Activated CD4-positive, CD25-positive, alpha-beta regulatory T cell treated with anti-CD3 and anti-CD28 coated beads, Interleukin-2, amount 50 U/mL, for 24 hours (primary cell): ENCODE results near the gene NFS1.

Experiments used
- ATAC-seq, 2 donors: fragments of 150-1000 bp; cut with Tn5 transposase; one replicate each; pipeline ENCODE4 v1.10.0; 2021; ENCODE audit warnings: mild to moderate bottlenecking in 1 of 2, moderate library complexity in 1 of 2

Gene NFS1

GRCh38 chr20:35636095-35636494 lies 63.1 kb downstream of the NFS1 start:
- no peak for ATAC-seq

DNA sequence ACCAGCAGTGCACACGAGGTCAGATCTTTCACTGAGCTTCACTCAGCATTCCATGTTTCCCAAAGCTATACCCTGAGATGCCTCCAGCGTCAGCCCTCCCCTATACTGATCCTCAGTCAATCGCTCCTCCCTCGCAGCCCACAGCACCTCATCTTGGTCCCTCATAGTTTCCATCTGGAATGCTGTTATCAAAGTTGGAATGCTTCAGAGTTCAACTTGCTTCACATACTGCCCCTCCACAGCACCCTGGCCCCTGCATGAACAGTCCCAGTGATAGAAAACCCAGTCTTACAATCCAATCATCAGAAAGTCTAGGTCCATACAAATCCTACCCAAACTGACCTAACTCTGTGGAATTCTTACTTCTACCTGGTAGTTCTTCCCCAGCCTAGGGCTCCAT lies 63.5 kb downstream of the NFS1 start:
- ATAC-seq: no peak

DNA sequence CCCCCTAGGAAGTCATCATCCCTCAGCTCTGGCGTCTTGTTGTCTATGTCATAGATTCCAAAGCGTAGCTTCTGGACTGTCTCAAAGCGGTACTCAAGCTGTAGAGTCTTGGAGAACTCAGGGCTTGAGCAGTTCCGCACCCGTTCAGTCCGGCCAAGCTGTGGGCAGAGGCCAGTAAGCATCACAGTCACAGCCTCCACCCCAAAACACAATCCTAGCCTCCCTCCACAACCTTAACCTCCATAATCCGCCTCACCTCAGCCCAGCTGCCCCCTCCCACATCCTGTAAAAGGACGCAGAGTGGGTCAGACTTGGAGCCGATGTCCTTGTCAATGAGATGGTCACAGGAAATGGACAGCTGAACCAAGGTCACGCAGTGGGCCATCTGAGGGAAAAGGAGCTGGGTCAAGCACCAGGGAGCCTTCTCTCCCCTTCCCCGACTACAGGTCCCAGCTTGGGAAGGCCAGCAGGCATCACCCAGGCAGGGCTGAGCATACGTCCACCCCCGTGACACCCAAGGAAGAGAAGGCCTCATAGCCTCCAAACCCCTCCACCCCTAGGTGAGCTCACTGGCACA lies 66.5 kb downstream of the NFS1 start:
- ATAC-seq: no peak

DNA sequence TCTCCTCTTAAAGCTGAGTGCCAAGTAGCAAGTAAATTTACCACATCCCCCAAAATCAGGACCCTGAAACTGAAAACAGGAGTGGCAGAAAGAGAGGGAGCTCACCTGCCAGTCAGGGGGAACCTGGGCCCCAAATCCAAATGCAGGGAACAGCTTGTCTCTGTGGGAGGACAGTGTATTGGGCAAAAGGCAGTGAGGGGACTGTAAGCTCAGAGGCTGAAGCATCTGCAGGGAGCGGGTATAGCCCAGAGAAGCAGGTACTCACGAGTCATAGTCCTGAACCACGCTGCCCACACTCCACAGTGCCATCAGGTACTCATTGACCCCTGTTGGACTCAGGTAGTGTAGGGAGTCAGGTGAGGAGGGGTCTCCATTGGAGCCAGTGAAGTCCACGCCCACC lies 68.5 kb downstream of the NFS1 start:
- ATAC-seq: no peak

- no peak for ATAC-seq
Measured at GRCh38 chr20:35629427-35630145, 69.6 kb downstream of the NFS1 start.

GRCh38 chr20:35627121-35627520 lies 72.0 kb downstream of the NFS1 start:
- no peak for ATAC-seq

- no peak for ATAC-seq
Measured at GRCh38 chr20:35626386-35627001, 72.7 kb downstream of the NFS1 start.

DNA sequence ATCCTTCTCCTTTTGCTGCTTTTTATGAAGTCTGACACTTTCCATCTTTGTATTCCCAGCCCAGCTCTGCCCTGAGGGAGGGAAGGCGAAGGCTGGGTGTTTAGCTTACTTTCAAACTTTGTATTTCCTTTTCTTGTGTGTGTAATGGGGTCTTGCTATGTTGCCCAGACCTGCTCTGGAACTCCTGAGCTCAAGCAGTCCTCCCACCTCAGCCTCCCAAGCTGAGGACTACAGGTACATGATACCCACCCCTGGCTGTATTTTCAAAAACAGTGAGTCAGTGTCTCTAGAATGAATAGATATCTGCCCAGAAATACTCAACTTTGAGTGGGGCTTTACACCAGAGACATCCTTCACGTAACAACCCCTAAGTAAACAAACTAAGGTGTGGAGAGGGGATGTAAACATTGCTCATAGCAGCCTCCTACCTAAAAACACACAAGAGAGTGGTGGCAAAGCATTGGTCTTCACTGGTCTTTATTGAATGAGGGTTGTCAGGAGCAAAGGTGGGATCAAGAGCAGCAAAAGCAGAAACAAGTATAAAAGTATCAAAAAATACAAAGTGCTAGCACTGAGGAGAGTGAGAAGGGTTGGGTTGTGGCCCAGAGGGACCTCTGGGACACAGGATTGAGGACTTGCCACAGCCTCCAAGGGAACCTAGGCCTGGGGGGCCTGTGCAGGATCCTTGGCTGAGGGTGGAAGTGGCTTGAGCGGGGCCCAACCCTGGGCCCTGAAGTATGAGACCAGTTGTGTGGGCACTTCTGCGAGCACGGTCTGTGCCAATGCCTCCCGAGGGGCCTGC lies 73.4 kb downstream of the NFS1 start:
- no peak for ATAC-seq

GRCh38 chr20:35621560-35621946 lies 77.6 kb downstream of the NFS1 start:
- no peak for ATAC-seq

DNA sequence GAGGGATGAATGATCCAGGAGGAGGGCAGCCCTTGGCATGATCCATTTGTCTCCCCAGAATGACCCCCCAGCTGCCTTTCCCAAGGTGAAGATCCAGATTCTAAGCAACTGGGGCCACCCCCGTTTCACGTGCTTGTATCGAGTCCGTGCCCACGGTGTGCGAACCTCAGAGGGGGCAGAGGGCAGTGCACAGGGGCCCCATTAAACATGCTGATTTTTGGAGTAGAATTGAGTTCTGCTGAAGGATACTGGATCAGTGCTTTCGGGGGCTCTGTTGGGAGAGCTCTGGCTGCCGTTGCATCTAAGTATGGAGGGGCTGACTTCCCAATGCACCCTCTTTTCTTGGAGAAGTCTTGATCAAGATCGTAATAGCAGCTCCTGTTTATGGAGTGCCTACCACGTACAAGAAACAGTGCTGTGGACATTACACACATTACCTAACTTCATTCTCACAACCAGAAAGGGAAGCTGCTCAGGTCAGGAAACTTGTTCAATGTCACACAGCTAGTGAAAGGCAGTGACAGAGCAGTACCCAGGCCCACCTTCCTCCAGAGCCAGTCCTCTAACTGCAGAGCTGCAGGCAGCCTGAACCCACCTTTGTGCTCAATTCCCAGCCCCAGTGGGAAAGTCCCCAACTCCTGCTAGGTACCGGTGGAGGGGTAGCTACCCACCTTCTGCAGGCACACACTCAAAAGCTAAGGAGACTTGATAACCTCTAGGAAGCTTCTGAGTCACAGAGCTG lies 78.2 kb downstream of the NFS1 start:
- ATAC-seq: no peak

- ATAC-seq: peak; percentile 49 to 57
Measured at GRCh38 chr20:35619196-35620095, 79.7 kb downstream of the NFS1 start.

- ATAC-seq: no peak
Measured at GRCh38 chr20:35618263-35619131, 80.7 kb downstream of the NFS1 start.
